GM12878 (cell line): ENCODE results near the gene RSPH4A. TPM values are rescaled to one million over a fixed set of nuclear protein-coding genes. Genes with fewer than 3 reads are reported as not detected.

Source experiments
- ATAC-seq: fragments of 200-7000 bp; cut with Tn5 transposase; 3 replicates; pipeline ENCODE4 v1.9.1; 2020; ENCODE audit warnings: mild to moderate bottlenecking, moderate library complexity
- BruUV-seq: library from RNA; stranded (reverse); fragments of 400-500 nt; replicated peaks from 2 replicates; lab custom pipeline; 2021; lab: Mats Ljungman, UMichigan
- CTCF ChIA-PET: fragments of 300-600 bp; sonication (Branson Sonifier 250); formaldehyde crosslinking; extraction: SDS; loops from one replicate; lab custom pipeline; 2021; ENCODE audit warnings: inconsistent platforms; lab: Yijun Ruan, JAX
- POLR2A ChIA-PET: fragments of 350-600 bp; formaldehyde crosslinking; extraction: SDS; loops from one replicate; lab custom pipeline; 2021; ENCODE audit warnings: inconsistent platforms; lab: Charles Lee
- RAD21 ChIA-PET: fragments of 300-600 bp; sonication (Branson Sonifier 250); formaldehyde crosslinking; loops from one replicate; lab custom pipeline; 2023; ENCODE audit warnings: antibody characterized with exemption; ENCODE audit not compliant: unreplicated experiment; lab: Charles Lee
- SMC1A ChIA-PET: fragments of 300-600 bp; sonication (Branson Sonifier 250); formaldehyde crosslinking; loops from one replicate; lab custom pipeline; 2023; ENCODE audit not compliant: unreplicated experiment, uncharacterized antibody; lab: Charles Lee
- DNase-seq: peaks from one replicate; pipeline ENCODE4 v3.0.0-alpha.2; 2011; ENCODE audit warnings: low read depth, low spot score
- FAIRE-seq: peaks from 3 replicates; lab custom pipeline; 2011; peaks lifted over from hg19 to GRCh38; lab: Jason Lieb, UNC
- H2AFZ ChIP-seq: 2 replicates; pipeline ENCODE4 v1.6.0; 2011; ENCODE audit warnings: low read depth, low read length, control low read depth; ENCODE audit not compliant: control insufficient read depth
- H3K27ac ChIP-seq: 2 replicates; pipeline ENCODE4 v1.5.1; 2011; ENCODE audit warnings: control low read depth; ENCODE audit not compliant: control insufficient read depth, insufficient read depth
- H3K27me3 ChIP-seq, 2 experiments: replicated peaks in 1 of 2; 2 replicates each; pipeline versions ENCODE4 v1.6.0 to v1.6.1; 2011; ENCODE audit warnings: low read length in 1 of 2; ENCODE audit not compliant: control insufficient read depth in 2 of 2, insufficient read depth in 2 of 2
- H3K36me3 ChIP-seq, 2 experiments: 2 replicates each; pipeline ENCODE4 v1.5.1; 2011; ENCODE audit warnings: low read length in 1 of 2; ENCODE audit not compliant: control insufficient read depth in 2 of 2, insufficient read depth in 2 of 2
- H3K4me1 ChIP-seq: 2 replicates; pipeline ENCODE4 v1.6.1; 2011; ENCODE audit warnings: mild to moderate bottlenecking, low read length, moderate library complexity, mixed read lengths; ENCODE audit not compliant: control insufficient read depth, insufficient read depth
- H3K4me2 ChIP-seq: 2 replicates; pipeline ENCODE4 v1.6.0; 2011; ENCODE audit warnings: control low read depth; ENCODE audit not compliant: control insufficient read depth, insufficient read depth
- H3K4me3 ChIP-seq: fragments of 200-600 bp; sonication (generic); 2 replicates; pipeline ENCODE4 v1.5.1; 2016
- H3K79me2 ChIP-seq: 2 replicates; pipeline ENCODE4 v1.6.0; 2011; ENCODE audit warnings: low read length; ENCODE audit not compliant: control insufficient read depth, insufficient read depth
- H3K9ac ChIP-seq: 2 replicates; pipeline ENCODE4 v1.8.0; 2011; ENCODE audit warnings: low read length, control low read depth, mixed read lengths; ENCODE audit not compliant: control insufficient read depth, insufficient read depth
- H3K9me3 ChIP-seq: replicated peaks from 3 replicates; pipeline ENCODE4 v1.5.1; 2011; ENCODE audit warnings: mild to moderate bottlenecking, low read length; ENCODE audit not compliant: control insufficient read depth, insufficient read depth
- H4K20me1 ChIP-seq: 2 replicates; pipeline ENCODE4 v1.6.0; 2011; ENCODE audit not compliant: control insufficient read depth, insufficient read depth
- EP300 ChIP-seq, 2 experiments: fragments of 150-350 bp in 1 of 2; IDR thresholded peaks; 2 replicates each; pipeline ENCODE4 v1.6.1; 2011 to 2012; ENCODE audit warnings: low read depth in 2 of 2, low read length in 2 of 2, borderline replicate concordance in 1 of 2, improper control_type of control experiment in 1 of 2, inconsistent platforms in 1 of 2; ENCODE audit not compliant: control insufficient read depth in 1 of 2
- HCFC1 ChIP-seq: fragments of 150-350 bp; IDR thresholded peaks from 2 replicates; pipeline ENCODE4 v1.6.1; 2014; ENCODE audit warnings: low read length
- IKZF2 ChIP-seq, 2 experiments: fragments of 450-650 bp; IDR thresholded peaks; 2 replicates each; pipeline ENCODE4 v1.6.1; 2017; ENCODE audit warnings: mild to moderate bottlenecking in 2 of 2, moderate library complexity in 2 of 2
- RELB ChIP-seq: fragments of 450-650 bp; IDR thresholded peaks from 2 replicates; pipeline ENCODE4 v1.6.1; 2017; ENCODE audit warnings: low read depth, mild to moderate bottlenecking, moderate library complexity
- REST ChIP-seq: IDR thresholded peaks from 2 replicates; pipeline ENCODE4 v1.6.1; 2012; ENCODE audit warnings: mild to moderate bottlenecking, low read depth, low read length
- RUNX3 ChIP-seq: IDR thresholded peaks from 2 replicates; pipeline ENCODE4 v1.6.1; 2012; ENCODE audit warnings: low read length, inconsistent platforms
- SPI1 ChIP-seq: IDR thresholded peaks from 2 replicates; pipeline ENCODE4 v1.6.1; 2011; ENCODE audit warnings: low read depth, mild to moderate bottlenecking, low read length, moderate library complexity, borderline replicate concordance; ENCODE audit not compliant: insufficient read depth
- TCF12 ChIP-seq: IDR thresholded peaks from 2 replicates; pipeline ENCODE4 v1.6.1; 2011; ENCODE audit warnings: low read depth, mild to moderate bottlenecking, low read length
- WGBS: methylation state at CpG from one replicate; pipeline ENCODE4 v1.1.6; 2016; ENCODE audit warnings: low lambda C conversion rate; ENCODE audit not compliant: insufficient replicate concordance, insufficient coverage; ENCODE audit errors: missing lambda C conversion rate; 5-methylcytosine and 5-hydroxymethylcytosine counted together
- in situ Hi-C: fragments of 300-500 bp; cut with MboI; formaldehyde crosslinking; loops from 9 replicates; pipeline ENCODE4 v1.14.3; 2018; ENCODE audit warnings: mixed read lengths
- intact Hi-C: fragments of 100-400 bp; cut with micrococcal nuclease; formaldehyde crosslinking; loops from one replicate; pipeline ENCODE4 v1.14.2; 2022; ENCODE audit not compliant: unreplicated experiment
- polyA plus RNA-seq, 11 experiments: library from polyadenylated mRNA; depleted of rRNA in 4 of 11; unstranded in 6 of 11; stranded (reverse) in 5 of 11; fragments of >200 nt; fragmentation: Nextera tagmentation in 4 of 11; fragmentation: Illumina TruSeq in 1 of 11; extraction: Ambion mirVana in 4 of 11; extraction: Trizol in 1 of 11; gene quantifications; 1 replicate in 1 of 11; 2 replicates in 10 of 11; pipeline versions ENCODE4 v1.2.1 to v1.2.3, GENCODE V29; 2011 to 2016; ENCODE audit warnings: inconsistent platforms in 2 of 11, missing spikeins in 2 of 11, low read depth in 1 of 11
- total RNA-seq, 4 experiments: library from RNA; depleted of rRNA in 3 of 4; stranded (reverse); fragments of >200 nt in 3 of 4; fragmentation: Illumina TruSeq in 1 of 4; extraction: Trizol in 1 of 4; gene quantifications; 2 replicates each; pipeline versions ENCODE4 v1.2.1 to v1.2.3, GENCODE V29; 2013 to 2021

RSPH4A gene
- total and polyA plus RNA-seq, 10 of the 15 experiments (the other 5 are each of a cell fraction or from before 2014, with no cell fraction given), result 0.07 to 0.28 (median 0.21) TPM; not detected in 1

GRCh38 chr6:116666869-116667268, 50.6 kb downstream of the RSPH4A start (continued):
- TF ChIP-seq REST (no peak), HCFC1 (no peak), TCF12 (no peak)

- POLR2A ChIA-PET, result interaction anchor here (2.8 to 4.1 kb wide), 2 partner anchors 14 to 96 kb away, joined by 11 to 19 read pairs; partner anchors contain the start of genes KPNA5 and RWDD1
- intact Hi-C loops (loop anchor here (1.0 to 10.0 kb wide), 4 partner anchors 13 to 653 kb away; partner anchors contain the start of genes DSE and TSPYL1), in situ Hi-C loops (no loop called here)
- SMC1A ChIA-PET, result interaction anchor here (1.1 to 2.4 kb wide), 5 partner anchors 12 to 43 kb away, joined by 3 to 8 read pairs (median 6); no protein-coding TSS in a partner anchor
- WGBS, result 0% methylated on average over 3 of the region's 3 CpGs
- no peaks in the 10 kb centered on the region for H3K36me3 ChIP-seq
- RAD21 ChIA-PET, result interaction anchor here (1.3 to 2.4 kb wide), 2 partner anchors 13 to 260 kb away, joined by 3 to 8 read pairs; partner anchors contain the start of gene KPNA5
- H2AFZ ChIP-seq, result no peak overlapping the region
- DNase-seq, result no peak
- no peaks in the 10 kb centered on the region; the same call in none of the 2 replicates for H4K20me1 ChIP-seq
- H3K4me2 ChIP-seq, result peak overlapping the region; percentile 69
- no TSS peak for BruUV-seq
- H3K27me3 ChIP-seq, result peaks cover 0 to 2% of the 10 kb centered on the region in 2 experiments; a peak in 1 of 4 replicates
- no peaks in the 10 kb centered on the region; the same call in 1 of the 2 replicates for H3K4me1 ChIP-seq
- TF ChIP-seq RELB (no peak), RUNX3 (peak; percentile 31; the same call in 1 of the 2 replicates), EP300 (IDR thresholded peaks at IDR 0.05; ENCODE audit: borderline replicate concordance in 1 of 2, control insufficient read depth in 1 of 2, low read depth in 2 of 2, low read length in 2 of 2) (0 out of 4 replicates have a peak, but pooled peaks of 1 of the 2 experiments have one; percentile 16), SPI1 (peak; percentile 93), IKZF2 (IDR thresholded peaks at IDR 0.05) (peak; percentile 55 to 56)
- peak overlapping the region; percentile 92 for H3K4me3 ChIP-seq
- no peaks in the 10 kb centered on the region for H3K9me3 ChIP-seq
- peaks cover 60% of the 10 kb centered on the region for H3K79me2 ChIP-seq
- CTCF ChIA-PET, result interaction anchor here (0.7 to 1.6 kb wide), 3 partner anchors 17 to 105 kb away, joined by 3 to 4 read pairs (median 3); no protein-coding TSS in a partner anchor
- no peak for FAIRE-seq
- peak overlapping the region; percentile 92 for H3K27ac ChIP-seq
- peak; percentile 71 for ATAC-seq
- peak overlapping the region; percentile 80 for H3K9ac ChIP-seq
These were observed 51.3 kb downstream of the RSPH4A start for GRCh38 chr6:116667623-116668022.
